ENCODE measurements around the gene GALNT2. TPM values are rescaled to one million over a fixed set of nuclear protein-coding genes. Genes with fewer than 3 reads are reported as not detected.

Gene GALNT2
- polyA plus RNA-seq, 2 of the 4 experiments (the other 2 are of a cell fraction), result 66.9 to 114 TPM

DNA sequence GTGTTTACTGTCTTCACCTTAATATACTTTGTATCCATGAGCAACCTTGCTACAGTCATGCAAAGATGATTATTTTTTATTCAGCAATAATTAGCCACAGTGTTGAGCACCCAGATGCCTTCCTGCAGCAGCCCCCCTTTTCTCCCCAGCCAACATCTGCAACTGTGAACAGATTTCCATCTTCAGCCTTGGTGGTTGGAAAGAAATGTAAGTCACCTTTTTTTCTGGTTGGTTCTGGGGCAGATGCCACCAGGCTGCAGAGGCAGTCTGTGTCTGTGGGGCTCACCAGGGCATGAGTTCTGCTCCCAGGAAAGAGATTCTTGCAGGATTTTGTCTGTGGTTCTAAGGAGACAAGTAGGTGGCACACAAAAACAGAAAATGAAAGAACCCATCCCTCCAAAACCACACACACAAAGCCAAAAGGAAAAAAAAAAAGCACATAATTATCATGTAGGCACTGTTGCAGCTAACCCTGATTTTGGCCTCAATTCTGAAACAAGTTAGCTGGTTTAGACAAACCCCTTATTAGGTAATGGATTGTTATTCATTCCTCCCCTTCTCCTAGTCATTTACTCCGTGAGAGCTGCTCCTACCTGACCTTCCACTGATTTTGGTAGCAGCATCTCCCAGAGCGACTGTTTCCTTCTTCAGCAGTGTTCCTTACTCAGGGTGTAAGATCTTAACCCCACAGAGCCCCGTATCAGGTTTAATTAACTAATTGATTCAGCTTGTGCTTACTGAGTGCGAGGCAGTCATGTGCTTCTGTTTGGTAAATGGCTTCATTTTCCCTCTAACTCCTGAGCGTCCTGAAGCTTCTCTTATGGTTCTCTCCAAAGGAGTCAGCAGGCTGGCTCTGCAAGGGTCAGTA, 36.5 kb downstream of the GALNT2 start:
- CTCF ChIA-PET, result interaction anchor here (0.6 to 2.7 kb wide), 9 partner anchors 11 to 406 kb away, joined by 3 to 25 read pairs (median 4); no protein-coding TSS in a partner anchor
- WGBS (ENCODE audit: missing lambda C conversion rate), result 44% methylated on average over 5 of the region's 5 CpGs
- FAIRE-seq, result no peak

DNA sequence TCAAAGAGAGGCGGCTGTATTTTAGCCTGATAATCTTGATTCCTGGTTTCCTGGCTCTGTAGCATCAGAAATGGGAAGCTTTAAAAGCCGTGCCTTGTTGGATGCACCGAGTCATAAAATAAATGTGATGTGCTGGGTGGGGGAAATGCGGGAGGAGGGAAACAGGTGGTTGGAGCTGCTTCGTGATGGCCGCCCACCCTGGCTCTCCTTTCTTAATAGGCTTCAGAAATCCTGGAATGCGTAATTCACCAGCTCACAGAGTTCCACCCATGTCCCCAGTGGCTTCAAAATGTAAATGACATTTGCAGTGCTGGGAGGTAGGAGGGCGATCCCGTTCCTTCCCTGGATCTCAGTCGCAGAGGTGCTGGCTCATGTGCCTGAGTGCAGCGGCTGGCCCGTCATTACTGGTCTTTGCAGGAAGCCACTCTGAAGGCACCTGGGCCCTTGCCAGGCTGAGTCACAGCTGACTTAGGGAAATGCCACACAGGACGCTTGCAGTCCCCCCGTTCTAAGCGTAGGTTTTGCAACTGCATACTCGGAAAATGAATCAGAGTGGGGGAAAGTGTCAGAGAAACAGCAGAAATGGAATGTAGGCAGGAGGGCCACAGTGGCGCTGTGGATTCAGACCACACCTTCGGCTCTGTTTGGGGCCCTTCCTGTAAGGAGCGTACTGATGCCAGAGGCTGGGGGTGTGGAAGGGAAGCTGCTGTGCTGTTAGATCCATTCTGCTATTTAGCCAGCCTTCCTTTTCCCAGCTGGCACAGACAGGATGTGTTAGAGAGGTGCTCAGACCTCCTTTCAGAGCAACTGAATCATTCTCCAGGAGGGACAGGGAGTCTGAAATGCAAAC, 37.6 kb downstream of the GALNT2 start:
- Histone ChIP-seq H3K4me1 (peaks cover 71% of the 10 kb centered on the region), H3K27ac (peak overlapping the region; percentile 94), H3K9me3 (no peaks in the 10 kb centered on the region), H3K4me2 (peak overlapping the region; percentile 100), H3K4me3 (peak overlapping the region; percentile 40; the same call in 2 of the 3 replicates)
- POLR2A ChIA-PET, result interaction anchor here (0.8 to 3.7 kb wide), 4 partner anchors 19 to 546 kb away, joined by 3 to 35 read pairs (median 6); partner anchors contain the start of genes ABCB10 and GALNT2
- CTCF ChIA-PET, result interaction anchor here (0.6 to 2.7 kb wide), 10 partner anchors 10 to 580 kb away, joined by 3 to 25 read pairs (median 4); no protein-coding TSS in a partner anchor
- peak; percentile 81 to 89 for ATAC-seq
- 6% methylated on average over 19 of the region's 19 CpGs for WGBS (ENCODE audit: missing lambda C conversion rate)
- FAIRE-seq, result peak; percentile 94
- peak; percentile 97 to 98 for DNase-seq (ENCODE audit: low read depth in 1 of 2, low spot score in 1 of 2)
- TF ChIP-seq, protein P1, sequence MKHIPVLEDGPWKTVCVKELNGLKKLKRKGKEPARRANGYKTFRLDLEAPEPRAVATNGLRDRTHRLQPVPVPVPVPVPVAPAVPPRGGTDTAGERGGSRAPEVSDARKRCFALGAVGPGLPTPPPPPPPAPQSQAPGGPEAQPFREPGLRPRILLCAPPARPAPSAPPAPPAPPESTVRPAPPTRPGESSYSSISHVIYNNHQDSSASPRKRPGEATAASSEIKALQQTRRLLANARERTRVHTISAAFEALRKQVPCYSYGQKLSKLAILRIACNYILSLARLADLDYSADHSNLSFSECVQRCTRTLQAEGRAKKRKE (CRISPR knock-in tag; IDR thresholded peaks at IDR 0.05; ENCODE audit: low read depth), result no peak
- TF ChIP-seq RNF2 (IDR thresholded peaks at IDR 0.05; ENCODE audit: borderline replicate concordance, low read depth) (no peak), JUN (IDR thresholded peaks at IDR 0.05) (peak; percentile 95 to 99; a peak in 4 of 5 replicates), EHMT2 (IDR thresholded peaks at IDR 0.05; ENCODE audit: low read depth) (no peak), JUNB (IDR thresholded peaks at IDR 0.05) (peak; percentile 99), HEYL (CRISPR knock-in tag; IDR thresholded peaks at IDR 0.05) (no peak), POLR2A (IDR thresholded peaks at IDR 0.05; ENCODE audit: low read length) (no peak), SMC3 (IDR thresholded peaks at IDR 0.05) (peak; percentile 61), ZFP36 (IDR thresholded peaks at IDR 0.05; ENCODE audit: borderline replicate concordance, partially characterized antibody) (no peak), CHD4 (IDR thresholded peaks at IDR 0.05; ENCODE audit: borderline replicate concordance) (no peak), HOXA7 (CRISPR knock-in tag; IDR thresholded peaks at IDR 0.05) (no peak), TFCP2L1 (CRISPR knock-in tag; IDR thresholded peaks at IDR 0.05) (no peak), RFX5 (IDR thresholded peaks at IDR 0.05) (no peak), ESRRA (IDR thresholded peaks at IDR 0.05; ENCODE audit: borderline replicate concordance, low read length) (0 out of 2 replicates have a peak, but pooled peaks have one; percentile 6), NPAS2 (CRISPR knock-in tag; IDR thresholded peaks at IDR 0.05; ENCODE audit: borderline replicate concordance) (no peak), RCOR1 (IDR thresholded peaks at IDR 0.05; ENCODE audit: low read depth, low read length) (0 out of 2 replicates have a peak, but pooled peaks have one; percentile 29), HDAC2 (IDR thresholded peaks at IDR 0.05) (no peak), CEBPB (IDR thresholded peaks at IDR 0.05) (peak; percentile 97 to 100), RARB (CRISPR knock-in tag; IDR thresholded peaks at IDR 0.05) (no peak)
- TF ChIP-seq, protein P2, sequence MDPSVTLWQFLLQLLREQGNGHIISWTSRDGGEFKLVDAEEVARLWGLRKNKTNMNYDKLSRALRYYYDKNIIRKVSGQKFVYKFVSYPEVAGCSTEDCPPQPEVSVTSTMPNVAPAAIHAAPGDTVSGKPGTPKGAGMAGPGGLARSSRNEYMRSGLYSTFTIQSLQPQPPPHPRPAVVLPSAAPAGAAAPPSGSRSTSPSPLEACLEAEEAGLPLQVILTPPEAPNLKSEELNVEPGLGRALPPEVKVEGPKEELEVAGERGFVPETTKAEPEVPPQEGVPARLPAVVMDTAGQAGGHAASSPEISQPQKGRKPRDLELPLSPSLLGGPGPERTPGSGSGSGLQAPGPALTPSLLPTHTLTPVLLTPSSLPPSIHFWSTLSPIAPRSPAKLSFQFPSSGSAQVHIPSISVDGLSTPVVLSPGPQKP (IDR thresholded peaks at IDR 0.05; ENCODE audit: low read depth, low read length), result no peak
- TF ChIP-seq, protein P3, sequence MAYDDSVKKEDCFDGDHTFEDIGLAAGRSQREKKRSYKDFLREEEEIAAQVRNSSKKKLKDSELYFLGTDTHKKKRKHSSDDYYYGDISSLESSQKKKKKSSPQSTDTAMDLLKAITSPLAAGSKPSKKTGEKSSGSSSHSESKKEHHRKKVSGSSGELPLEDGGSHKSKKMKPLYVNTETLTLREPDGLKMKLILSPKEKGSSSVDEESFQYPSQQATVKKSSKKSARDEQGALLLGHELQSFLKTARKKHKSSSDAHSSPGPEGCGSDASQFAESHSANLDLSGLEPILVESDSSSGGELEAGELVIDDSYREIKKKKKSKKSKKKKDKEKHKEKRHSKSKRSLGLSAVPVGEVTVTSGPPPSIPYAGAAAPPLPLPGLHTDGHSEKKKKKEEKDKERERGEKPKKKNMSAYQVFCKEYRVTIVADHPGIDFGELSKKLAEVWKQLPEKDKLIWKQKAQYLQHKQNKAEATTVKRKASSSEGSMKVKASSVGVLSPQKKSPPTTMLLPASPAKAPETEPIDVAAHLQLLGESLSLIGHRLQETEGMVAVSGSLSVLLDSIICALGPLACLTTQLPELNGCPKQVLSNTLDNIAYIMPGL (CRISPR knock-in tag; IDR thresholded peaks at IDR 0.05; ENCODE audit: borderline replicate concordance), result no peak
- TF ChIP-seq, protein P4, sequence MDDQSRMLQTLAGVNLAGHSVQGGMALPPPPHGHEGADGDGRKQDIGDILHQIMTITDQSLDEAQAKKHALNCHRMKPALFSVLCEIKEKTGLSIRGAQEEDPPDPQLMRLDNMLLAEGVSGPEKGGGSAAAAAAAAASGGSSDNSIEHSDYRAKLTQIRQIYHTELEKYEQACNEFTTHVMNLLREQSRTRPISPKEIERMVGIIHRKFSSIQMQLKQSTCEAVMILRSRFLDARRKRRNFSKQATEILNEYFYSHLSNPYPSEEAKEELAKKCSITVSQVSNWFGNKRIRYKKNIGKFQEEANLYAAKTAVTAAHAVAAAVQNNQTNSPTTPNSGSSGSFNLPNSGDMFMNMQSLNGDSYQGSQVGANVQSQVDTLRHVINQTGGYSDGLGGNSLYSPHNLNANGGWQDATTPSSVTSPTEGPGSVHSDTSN (IDR thresholded peaks at IDR 0.05), result peak; percentile 87
- TF ChIP-seq, protein P5, sequence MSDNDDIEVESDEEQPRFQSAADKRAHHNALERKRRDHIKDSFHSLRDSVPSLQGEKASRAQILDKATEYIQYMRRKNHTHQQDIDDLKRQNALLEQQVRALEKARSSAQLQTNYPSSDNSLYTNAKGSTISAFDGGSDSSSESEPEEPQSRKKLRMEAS (IDR thresholded peaks at IDR 0.05), result peak; percentile 94
- TF ChIP-seq, protein P6, sequence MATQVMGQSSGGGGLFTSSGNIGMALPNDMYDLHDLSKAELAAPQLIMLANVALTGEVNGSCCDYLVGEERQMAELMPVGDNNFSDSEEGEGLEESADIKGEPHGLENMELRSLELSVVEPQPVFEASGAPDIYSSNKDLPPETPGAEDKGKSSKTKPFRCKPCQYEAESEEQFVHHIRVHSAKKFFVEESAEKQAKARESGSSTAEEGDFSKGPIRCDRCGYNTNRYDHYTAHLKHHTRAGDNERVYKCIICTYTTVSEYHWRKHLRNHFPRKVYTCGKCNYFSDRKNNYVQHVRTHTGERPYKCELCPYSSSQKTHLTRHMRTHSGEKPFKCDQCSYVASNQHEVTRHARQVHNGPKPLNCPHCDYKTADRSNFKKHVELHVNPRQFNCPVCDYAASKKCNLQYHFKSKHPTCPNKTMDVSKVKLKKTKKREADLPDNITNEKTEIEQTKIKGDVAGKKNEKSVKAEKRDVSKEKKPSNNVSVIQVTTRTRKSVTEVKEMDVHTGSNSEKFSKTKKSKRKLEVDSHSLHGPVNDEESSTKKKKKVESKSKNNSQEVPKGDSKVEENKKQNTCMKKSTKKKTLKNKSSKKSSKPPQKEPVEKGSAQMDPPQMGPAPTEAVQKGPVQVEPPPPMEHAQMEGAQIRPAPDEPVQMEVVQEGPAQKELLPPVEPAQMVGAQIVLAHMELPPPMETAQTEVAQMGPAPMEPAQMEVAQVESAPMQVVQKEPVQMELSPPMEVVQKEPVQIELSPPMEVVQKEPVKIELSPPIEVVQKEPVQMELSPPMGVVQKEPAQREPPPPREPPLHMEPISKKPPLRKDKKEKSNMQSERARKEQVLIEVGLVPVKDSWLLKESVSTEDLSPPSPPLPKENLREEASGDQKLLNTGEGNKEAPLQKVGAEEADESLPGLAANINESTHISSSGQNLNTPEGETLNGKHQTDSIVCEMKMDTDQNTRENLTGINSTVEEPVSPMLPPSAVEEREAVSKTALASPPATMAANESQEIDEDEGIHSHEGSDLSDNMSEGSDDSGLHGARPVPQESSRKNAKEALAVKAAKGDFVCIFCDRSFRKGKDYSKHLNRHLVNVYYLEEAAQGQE (IDR thresholded peaks at IDR 0.05), result no peak

More for the DNA sequence above, 36.5 kb downstream of the GALNT2 start:
- ATAC-seq (no peak), DNase-seq (ENCODE audit: low read depth in 1 of 2, low spot score in 1 of 2) (no peak)
- no peak overlapping the region for H3K4me3 ChIP-seq
- peak overlapping the region; percentile 100 for H3K4me2 ChIP-seq
- H3K9me3 ChIP-seq, result no peaks in the 10 kb centered on the region
- peaks cover 70% of the 10 kb centered on the region for H3K4me1 ChIP-seq
- peak overlapping the region; percentile 94 for H3K27ac ChIP-seq
- no peak for TF ChIP-seq MAZ (IDR thresholded peaks at IDR 0.05; ENCODE audit: borderline replicate concordance, low read depth, low read length)
- POLR2A ChIA-PET, result interaction anchor here (0.8 to 3.7 kb wide), 4 partner anchors 18 to 545 kb away, joined by 3 to 35 read pairs (median 6); partner anchors contain the start of genes ABCB10 and GALNT2

Measured in A549 (cell line).